Colon (tissue), 2 donors: ENCODE data around the gene AZI2.

Experiments used
- FAIRE-seq: peaks from 2 replicates; lab custom pipeline; 2012; peaks lifted over from hg19 to GRCh38; lab: Jason Lieb, UNC
- donor health status: control.
- donor health status: control.

AZI2 gene

DNA sequence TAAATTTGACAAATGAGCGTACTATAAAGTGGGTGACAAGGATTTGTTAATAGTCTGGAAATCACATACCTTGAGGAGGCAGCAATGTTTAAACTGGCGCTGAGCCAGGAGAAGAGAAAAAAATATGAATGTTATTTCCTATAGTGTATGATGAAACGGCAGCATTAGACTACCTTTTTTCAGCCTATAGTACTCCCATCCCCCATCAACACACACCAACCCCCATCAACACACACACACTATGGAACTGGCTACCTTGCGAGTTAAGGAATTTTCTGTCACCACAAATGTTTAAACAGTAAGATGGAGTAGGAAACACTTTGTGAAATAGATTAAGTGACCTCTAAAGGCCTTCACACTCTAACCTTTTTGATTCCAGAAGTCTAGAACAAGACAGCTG, 46.9 kb downstream of the AZI2 start:
- no peak for FAIRE-seq

DNA sequence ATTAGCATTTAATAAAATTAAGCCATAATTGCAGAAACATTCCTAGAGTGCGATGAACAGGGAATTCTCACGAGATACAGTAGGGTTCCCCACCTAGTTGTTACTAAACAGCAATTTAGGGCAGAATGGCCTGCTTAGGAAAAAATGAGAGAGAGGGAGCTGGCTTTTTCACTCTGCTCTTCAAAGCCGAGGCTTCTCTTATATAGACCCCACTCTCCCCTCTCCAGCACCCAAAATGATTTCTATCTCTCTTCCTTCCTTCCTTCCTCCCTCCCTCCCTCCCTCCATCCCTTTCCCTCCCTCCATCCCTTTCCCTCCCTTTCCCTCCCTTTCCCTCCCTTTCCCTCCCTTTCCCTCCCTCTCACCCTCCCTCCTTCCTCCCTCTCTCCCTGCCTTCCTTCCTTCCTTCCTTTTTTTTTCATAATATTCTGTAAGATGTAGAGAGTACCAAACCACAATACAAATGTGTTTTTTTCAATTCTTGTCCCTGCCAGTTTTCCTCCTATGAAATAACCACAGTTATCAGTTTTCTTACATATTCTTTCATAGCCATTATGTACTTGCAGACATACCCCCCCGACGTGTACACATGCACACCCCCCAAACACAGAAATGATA, 48.2 kb downstream of the AZI2 start:
- FAIRE-seq: no peak

DNA sequence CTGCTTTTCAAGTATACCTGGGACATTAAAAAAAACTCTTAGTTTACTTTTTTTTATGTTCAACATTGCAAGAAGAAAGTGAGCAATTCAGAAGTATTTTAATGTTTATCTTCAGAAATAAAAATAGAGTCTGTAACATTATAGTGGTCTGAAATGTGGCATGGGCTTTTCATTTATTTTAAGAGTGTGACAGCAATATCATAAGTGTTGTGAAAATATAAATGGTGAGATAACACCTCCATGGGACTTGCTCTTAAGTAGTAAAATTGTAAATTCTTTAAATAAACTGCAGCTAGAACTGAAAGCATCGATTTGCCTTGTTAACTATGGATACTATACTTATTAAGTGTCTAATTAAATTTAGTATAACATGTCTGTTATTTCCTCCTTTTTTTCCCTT, 48.9 kb downstream of the AZI2 start:
- no peak for FAIRE-seq

DNA sequence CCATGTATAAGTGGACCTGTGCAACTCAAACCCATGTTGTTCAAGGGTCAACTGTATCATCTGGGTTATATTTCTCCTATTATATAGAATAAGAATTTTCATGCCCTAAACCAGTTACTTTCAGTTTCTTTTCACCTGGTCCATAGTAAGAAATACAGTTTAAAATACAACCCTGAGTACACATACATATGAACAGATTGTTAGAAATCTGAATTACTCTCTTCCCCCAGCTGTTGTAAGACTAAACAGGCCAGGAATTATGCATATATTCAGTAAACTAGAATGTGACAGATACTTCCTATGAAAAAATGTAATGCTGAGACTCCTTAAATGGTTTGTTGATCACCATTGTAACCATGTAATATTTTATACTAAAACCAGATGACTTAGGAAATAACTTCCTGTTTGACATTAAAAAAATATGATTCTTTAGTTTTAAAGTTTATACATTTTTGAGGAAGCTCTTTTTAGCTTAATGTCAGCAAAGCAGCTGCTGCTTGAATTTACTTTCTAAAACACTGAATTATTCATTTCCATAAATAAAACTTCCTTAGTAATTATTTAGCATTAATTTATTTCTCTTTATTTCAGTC, 52.6 kb downstream of the AZI2 start:
- FAIRE-seq: no peak

DNA sequence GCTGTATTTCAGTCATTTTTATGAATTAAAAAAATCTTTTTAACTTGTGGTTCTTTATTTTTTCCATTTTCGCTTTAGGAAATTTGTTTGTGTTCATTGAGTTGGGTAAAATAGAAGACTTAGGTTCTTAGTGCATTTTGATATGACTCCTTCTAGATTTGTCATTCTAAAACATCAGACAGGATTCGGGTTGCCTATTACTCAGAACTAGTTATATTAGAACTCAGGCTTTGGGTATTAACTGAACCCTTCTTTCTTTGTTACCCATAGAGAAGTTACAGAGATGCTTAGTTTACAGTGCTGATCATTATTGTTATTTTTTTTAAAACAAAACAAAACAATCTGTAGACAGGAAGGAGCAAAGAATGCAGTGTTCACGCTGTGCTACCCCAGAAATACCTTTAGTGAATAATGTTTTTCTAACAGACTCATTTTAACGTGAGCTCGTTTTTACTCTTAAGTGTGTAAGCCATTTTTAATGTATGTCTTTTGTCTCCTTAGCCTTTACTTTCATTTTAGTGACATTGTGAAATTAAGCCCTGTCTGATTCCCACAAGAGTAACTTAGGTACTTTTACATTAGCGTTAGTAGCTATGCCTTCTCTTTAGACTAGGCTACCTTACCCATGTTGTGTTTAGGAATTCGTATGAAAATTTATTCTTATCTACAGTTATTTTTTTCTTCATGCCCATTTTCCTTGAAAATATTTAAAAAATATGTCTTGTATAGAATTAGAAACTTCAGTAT, 53.8 kb downstream of the AZI2 start:
- FAIRE-seq: no peak

DNA sequence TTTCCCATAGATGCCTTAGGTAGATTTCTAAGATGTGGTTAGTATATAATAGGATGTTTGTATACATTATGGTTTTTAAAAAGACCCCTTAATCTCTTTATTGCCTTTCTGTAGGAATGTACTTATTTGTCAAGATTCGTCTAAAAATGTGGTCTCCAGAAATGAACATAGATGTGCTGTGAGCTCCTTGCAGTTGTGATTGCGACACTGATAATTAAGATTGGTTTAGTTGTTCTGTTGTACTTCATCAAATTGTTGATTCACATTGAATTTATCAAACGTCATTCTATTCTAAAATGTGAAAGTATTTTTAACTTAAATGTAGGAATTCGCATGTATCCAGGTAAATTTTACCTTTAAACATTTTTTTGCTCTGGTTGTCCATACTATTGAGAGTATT, 56.0 kb downstream of the AZI2 start:
- FAIRE-seq: no peak

DNA sequence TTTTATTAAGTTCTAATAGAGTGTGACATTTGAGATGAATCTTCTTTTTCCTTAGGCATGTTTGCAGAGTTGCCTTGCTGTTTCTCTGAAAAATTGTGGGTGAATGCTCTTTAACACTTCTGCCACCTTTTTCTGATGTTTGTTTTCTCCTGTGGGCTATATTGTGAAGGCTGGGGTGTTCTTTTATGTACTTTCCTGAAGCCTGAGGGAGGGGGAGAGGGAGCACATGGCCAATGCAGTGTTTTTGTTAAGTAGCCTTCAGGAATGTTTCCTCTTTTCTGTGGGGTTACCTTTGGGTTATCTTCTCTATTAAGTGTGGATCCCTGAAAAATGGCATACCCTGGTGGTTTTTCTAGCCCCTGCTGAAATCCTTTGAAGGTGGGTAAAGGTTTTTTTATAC, 57.0 kb downstream of the AZI2 start:
- no peak for FAIRE-seq

DNA sequence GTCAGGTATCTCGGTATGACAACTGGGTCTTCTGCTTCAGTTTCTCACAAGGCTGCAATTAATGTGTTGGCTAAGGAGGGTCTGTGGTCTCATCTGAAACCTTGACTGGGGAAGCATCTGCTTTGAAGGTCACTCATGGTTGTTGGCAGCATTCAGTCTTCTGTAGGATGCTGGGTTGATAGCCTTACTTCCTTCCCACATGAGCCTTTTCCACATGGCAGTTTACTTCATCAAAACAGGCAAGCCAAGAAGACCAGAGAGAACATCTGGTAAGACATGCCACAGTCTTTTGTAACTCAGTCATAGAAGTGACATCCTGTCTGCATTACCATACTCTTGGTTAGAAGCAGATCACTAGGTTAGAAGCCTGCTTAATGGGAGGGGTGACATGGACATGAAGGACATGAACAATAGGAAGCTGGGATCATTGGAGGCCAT, 57.7 kb downstream of the AZI2 start:
- FAIRE-seq: no peak

DNA sequence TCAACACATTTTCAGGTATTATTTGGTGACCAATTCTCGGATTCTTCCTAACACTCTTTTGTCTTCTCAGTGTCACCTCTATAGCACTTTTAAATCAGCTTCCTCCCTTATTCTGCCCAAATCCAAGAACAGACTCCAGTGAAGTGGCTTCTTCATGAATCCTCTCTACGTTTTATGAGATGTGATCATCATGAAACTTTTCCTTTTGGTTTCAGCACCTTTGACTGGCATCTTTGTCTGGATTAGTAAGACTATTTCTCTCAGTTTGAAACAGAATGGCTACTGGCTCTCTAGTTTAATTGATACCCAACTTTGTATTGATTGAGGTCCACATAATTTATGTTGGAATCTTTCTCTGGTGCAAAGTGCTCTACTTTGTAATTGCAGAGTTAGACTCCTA, 61.6 kb downstream of the AZI2 start:
- FAIRE-seq: no peak

DNA sequence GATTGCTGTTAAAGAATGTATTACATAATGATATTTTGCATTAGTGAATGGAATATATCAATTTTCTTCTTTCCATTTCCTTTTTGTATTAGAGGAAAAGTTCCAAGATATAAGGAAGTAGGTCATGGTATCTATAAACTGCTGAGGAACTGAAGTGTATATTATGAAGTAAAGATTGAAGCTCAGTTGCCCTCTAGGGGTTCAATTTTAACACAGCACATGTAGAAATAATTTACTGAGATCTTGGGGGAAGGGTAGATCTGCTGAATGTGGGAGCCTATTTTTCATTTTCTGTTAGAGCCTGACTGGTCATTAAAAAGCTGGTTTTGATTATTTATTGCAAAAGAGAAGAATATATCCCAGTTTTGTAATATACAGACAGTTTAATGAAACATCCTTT, 62.0 kb downstream of the AZI2 start:
- FAIRE-seq: peak; percentile 83

DNA sequence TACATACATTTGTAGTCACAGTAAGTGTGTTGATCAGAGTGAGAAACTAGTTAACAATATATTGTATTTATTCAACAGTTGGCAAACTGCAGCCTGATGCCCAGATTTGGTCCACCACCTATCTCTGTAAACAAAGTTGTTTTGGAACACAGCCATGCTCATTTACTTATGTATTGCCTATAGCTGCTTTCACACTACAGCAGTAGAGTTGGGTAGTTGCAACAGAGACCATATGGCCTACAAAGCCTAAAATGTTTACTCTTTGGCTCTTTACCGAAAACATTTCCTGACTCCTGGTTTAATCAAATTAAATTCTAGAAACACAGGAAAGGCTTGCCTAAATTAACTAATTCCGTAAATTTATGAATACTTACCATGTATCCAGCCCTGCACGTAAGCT, 67.8 kb downstream of the AZI2 start:
- no peak for FAIRE-seq

DNA sequence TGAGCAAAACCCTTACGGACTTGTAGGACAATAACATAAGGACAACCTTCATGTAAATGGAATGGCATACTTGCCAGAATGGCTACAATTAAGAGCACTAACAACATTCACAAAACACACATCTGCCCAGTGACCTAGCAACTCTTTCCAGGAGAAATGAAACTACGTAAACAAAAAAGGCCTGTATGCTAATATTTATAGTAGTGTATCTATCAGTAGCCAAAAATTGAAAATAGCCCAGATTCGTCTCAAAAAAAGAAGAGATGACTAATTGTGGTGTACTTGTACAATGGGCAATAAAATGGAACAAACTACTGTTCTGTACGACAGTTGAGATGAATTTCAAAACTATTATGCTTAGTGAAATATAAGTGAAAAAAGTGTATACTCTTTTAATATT, 68.9 kb downstream of the AZI2 start:
- FAIRE-seq: no peak

DNA sequence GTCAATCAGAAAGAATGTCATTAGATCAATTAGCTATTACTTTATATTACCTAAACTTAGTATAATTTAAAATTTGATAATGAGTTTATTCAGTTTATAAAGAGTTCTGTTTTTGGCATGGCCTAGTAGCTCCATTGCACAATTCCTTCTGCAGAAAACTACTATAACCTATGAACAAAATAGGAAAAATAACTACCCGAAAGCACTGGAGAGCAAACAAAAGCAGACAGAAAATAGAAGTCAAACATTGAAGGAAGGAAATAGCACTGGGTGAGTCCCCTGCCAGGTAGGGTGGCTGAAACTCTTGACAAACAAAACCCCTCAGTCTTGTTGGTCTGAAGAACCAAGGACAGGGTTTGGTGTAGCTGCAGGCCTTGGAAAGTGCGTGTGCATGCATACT, 69.7 kb downstream of the AZI2 start:
- FAIRE-seq: no peak

DNA sequence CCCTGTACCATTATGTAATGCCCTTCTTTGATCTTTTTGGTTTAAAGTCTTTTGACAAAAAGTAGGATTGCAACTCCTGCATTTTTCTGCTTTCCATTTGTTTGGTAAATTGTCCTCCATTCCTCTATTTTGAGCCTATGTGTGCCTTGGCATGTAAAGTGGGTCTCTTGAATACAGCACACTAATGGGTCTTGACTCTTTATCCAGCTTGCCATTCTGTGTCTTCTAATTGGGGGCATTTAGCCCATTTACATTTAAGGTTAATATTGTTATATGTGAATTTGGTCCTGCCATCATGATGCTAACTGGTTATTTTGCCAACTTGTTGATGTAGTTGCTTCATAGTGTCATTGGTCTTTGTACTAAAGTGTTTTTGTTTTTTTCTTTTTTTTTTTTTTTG, 74.8 kb downstream of the AZI2 start:
- FAIRE-seq: no peak
